Measurements from ENCODE around the gene SSR1. TPM values are rescaled to one million over a fixed set of nuclear protein-coding genes. Genes with fewer than 3 reads are reported as not detected.

The SSR1 gene
- total RNA-seq, 1 experiment from 2014 or later: 102 TPM

DNA sequence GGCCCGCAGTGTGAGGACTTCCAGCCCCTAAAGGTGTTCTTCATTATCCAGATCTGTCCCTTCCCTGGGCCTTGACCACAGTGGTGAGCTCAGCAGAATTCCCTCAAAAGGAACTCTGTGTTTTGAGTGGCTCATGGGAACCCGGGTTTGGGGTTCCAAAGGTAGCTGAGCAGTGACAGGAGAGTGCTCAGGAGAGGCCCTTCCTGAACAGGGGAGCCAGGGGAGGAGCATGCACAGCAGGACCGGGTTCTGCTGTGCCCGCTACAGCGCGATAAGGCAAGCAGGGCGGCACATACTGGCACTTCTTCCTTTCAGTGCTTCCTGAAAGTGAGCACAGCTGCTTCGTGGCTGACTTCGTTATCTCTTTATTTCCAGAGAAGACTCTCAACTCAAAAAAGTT, 88.3 kb downstream of the SSR1 start:
- H2BK120ac ChIP-seq (ENCODE audit: low read depth, low read length, poor library complexity, severe bottlenecking): no peak overlapping the region
- Mint-ChIP-seq H3K4me3 (no peak overlapping the region), H3K36me3 (ENCODE audit: insufficient read depth in 1 of 3, low read depth in 3 of 3) (peaks cover 14 to 47% (median 24%) of the 10 kb centered on the region in 3 experiments), H3K27ac (peak overlapping the region; percentile 33 to 92 (median 78); a peak in 5 of 7 replicates), H3K4me1 (peaks cover 21 to 28% of the 10 kb centered on the region in 2 experiments), H3K9me3 (no peaks in the 10 kb centered on the region), H3K27me3 (ENCODE audit: low read depth) (no peaks in the 10 kb centered on the region)
- TF ChIP-seq, protein P1, sequence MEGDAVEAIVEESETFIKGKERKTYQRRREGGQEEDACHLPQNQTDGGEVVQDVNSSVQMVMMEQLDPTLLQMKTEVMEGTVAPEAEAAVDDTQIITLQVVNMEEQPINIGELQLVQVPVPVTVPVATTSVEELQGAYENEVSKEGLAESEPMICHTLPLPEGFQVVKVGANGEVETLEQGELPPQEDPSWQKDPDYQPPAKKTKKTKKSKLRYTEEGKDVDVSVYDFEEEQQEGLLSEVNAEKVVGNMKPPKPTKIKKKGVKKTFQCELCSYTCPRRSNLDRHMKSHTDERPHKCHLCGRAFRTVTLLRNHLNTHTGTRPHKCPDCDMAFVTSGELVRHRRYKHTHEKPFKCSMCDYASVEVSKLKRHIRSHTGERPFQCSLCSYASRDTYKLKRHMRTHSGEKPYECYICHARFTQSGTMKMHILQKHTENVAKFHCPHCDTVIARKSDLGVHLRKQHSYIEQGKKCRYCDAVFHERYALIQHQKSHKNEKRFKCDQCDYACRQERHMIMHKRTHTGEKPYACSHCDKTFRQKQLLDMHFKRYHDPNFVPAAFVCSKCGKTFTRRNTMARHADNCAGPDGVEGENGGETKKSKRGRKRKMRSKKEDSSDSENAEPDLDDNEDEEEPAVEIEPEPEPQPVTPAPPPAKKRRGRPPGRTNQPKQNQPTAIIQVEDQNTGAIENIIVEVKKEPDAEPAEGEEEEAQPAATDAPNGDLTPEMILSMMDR (conservative IDR thresholded peaks at IDR 0.05): no peak
- H3K14ac ChIP-seq (ENCODE audit: insufficient read depth, low read length): no peak overlapping the region; the same call in 1 of the 2 replicates
- no peak overlapping the region for H4K91ac ChIP-seq (ENCODE audit: insufficient read length, low read depth, low read length)
- WGBS (ENCODE audit: extremely low coverage, insufficient read length, low lambda C conversion rate): no CpG with 5 or more reads among the region's 9 CpGs
- H3K9ac ChIP-seq (ENCODE audit: extremely low read depth, insufficient read length, low read length): no peak overlapping the region
- no peaks in the 10 kb centered on the region for H4K20me1 ChIP-seq (ENCODE audit: control insufficient read depth, insufficient read depth, insufficient read length)
- H3K27ac ChIP-seq (ENCODE audit: insufficient read length, low read depth, low read length): no peak overlapping the region
- no peak overlapping the region for H2AK5ac ChIP-seq (ENCODE audit: insufficient read length, low read length)
- no peak overlapping the region for H3K23ac ChIP-seq (ENCODE audit: insufficient read length, low read depth, low read length)
- H3K79me2 ChIP-seq (ENCODE audit: insufficient read depth, low read length): no peaks in the 10 kb centered on the region
- no peak overlapping the region for H2BK20ac ChIP-seq (ENCODE audit: low read depth, low read length, poor library complexity, severe bottlenecking)
- no peak overlapping the region for H2AFZ ChIP-seq (ENCODE audit: low read length)
- H3T11ph ChIP-seq (ENCODE audit: low read length): no peak overlapping the region
- no peak overlapping the region for H2BK15ac ChIP-seq (ENCODE audit: low read depth, low read length)
- DNase-seq: no peak
- no peak overlapping the region for H3K18ac ChIP-seq (ENCODE audit: insufficient read length, low read depth, low read length)
- no peaks in the 10 kb centered on the region for H3K9me3 ChIP-seq (ENCODE audit: control insufficient read depth, low read depth, low read length)
- no peaks in the 10 kb centered on the region for H3K23me2 ChIP-seq (ENCODE audit: insufficient read length, low read depth, low read length, poor library complexity, severe bottlenecking)
- H3K27me3 ChIP-seq (ENCODE audit: insufficient read depth, low read length): no peaks in the 10 kb centered on the region
- no peak overlapping the region for H4K5ac ChIP-seq (ENCODE audit: insufficient read length, low read depth, low read length)
- H3K4ac ChIP-seq (ENCODE audit: low read depth, low read length): no peak overlapping the region
- H3K4me1 ChIP-seq (ENCODE audit: insufficient read depth, low read length): peaks cover 6% of the 10 kb centered on the region; the same call in 1 of the 2 replicates
- no peaks in the 10 kb centered on the region for H3K79me1 ChIP-seq (ENCODE audit: insufficient read depth, low read depth, low read length, poor library complexity, severe bottlenecking)
- no peak overlapping the region for H3K56ac ChIP-seq (ENCODE audit: insufficient read length, low read depth, low read length)
- no peak overlapping the region for H2BK12ac ChIP-seq (ENCODE audit: insufficient read length, low read depth, low read length)
- no peak overlapping the region for H4K8ac ChIP-seq (replicated peaks; ENCODE audit: insufficient read length, low read depth, low read length)
- no peak overlapping the region for H2BK5ac ChIP-seq (ENCODE audit: insufficient read length, low read length)
- no peak overlapping the region for H3K4me2 ChIP-seq (ENCODE audit: insufficient read depth, insufficient read length, low read length)

Data from H9 (cell line).